ENCODE data around the gene NGEF.

- TF ChIP-seq CTCF (conservative IDR thresholded peaks at IDR 0.05; ENCODE audit: low read depth, low read length) = no peak; the same call in 1 of the 2 replicates
- TF ChIP-seq EZH2 (IDR thresholded peaks at IDR 0.05; ENCODE audit: low read length, unreplicated experiment) = no peak
Measured at GRCh38 chr2:232999354-232999753, 13.7 kb downstream of the NGEF start.
